HG02798 (cell line): ENCODE measurements around the gene HRC.
"Not testable (repeated sequence)": the region's sequence is repeated elsewhere in the genome, so short reads cannot be mapped to it uniquely, and the experiment has no call there.

Experiments used
- ATAC-seq: cut with Tn5 transposase; IDR thresholded peaks from one replicate; pipeline ENCODE4 v1.9.1; 2021; ENCODE audit warnings: mild to moderate bottlenecking; ENCODE audit not compliant: unreplicated experiment, poor library complexity

Gene HRC

GRCh38 chr19:49155005-49155819 is at the start of gene HRC:
Gene HRC, minus strand, starts transcription at chr19:49155396. Its CDS starts 159 bp downstream, at chr19:49155237.
- ATAC-seq = no peak

- ATAC-seq = no peak
These were observed 45.8 kb upstream of the HRC start for GRCh38 chr19:49201042-49201441.

- no peak for ATAC-seq
These were observed 45.2 kb upstream of the HRC start for GRCh38 chr19:49200238-49200862.

GRCh38 chr19:49196527-49197240 is 41.5 kb upstream of the HRC start:
- no peak for ATAC-seq

- no peak for ATAC-seq
These were observed 39.2 kb upstream of the HRC start for GRCh38 chr19:49194408-49194807.

- no peak for ATAC-seq
These were observed 38.7 kb upstream of the HRC start for GRCh38 chr19:49193822-49194394.

GRCh38 chr19:49190781-49191180 is 35.6 kb upstream of the HRC start:
- no peak for ATAC-seq

GRCh38 chr19:49189259-49189658 is 34.1 kb upstream of the HRC start:
- no peak for ATAC-seq

- no peak for ATAC-seq
These were observed 33.5 kb upstream of the HRC start for GRCh38 chr19:49188626-49189200.

- no peak for ATAC-seq
These were observed 30.9 kb upstream of the HRC start for GRCh38 chr19:49186108-49186507.

- no peak for ATAC-seq
These were observed 27.7 kb upstream of the HRC start for GRCh38 chr19:49182848-49183375.

- not testable (repeated sequence) for ATAC-seq
These were observed 27.0 kb upstream of the HRC start for GRCh38 chr19:49182010-49182847.

GRCh38 chr19:49180659-49181058 is 25.5 kb upstream of the HRC start:
- no peak for ATAC-seq

- no peak for ATAC-seq
These were observed 18.0 kb upstream of the HRC start for GRCh38 chr19:49173198-49173597.

- ATAC-seq = no peak
These were observed 13.2 kb upstream of the HRC start for GRCh38 chr19:49168421-49168820.

GRCh38 chr19:49167857-49168409 is 12.7 kb upstream of the HRC start:
- no peak for ATAC-seq

GRCh38 chr19:49165865-49166301 is 10.7 kb upstream of the HRC start:
- ATAC-seq = no peak

GRCh38 chr19:49165111-49165750 is 10.0 kb upstream of the HRC start:
- ATAC-seq = no peak

GRCh38 chr19:49161987-49162386 is 6.8 kb upstream of the HRC start:
- no peak for ATAC-seq
